Spleen (tissue), 11 donors: ENCODE data around the gene POU2F3. TPM values are rescaled to one million over a fixed set of nuclear protein-coding genes. Genes with fewer than 3 reads are reported as not detected.

Source experiments
- DNase-seq: peaks from one replicate; pipeline ENCODE4 v3.0.0-alpha.2; 2020
- H3K27ac ChIP-seq, 8 donors: fragments of 200-600 bp; sonication (generic) in 7 of 8; 1 replicate in 4 of 8; 2 replicates in 4 of 8; pipeline versions ENCODE4 v1.5.0 to v1.8.0; 2016 to 2021; ENCODE audit warnings: inconsistent platforms in 4 of 8, mild to moderate bottlenecking in 4 of 8, moderate library complexity in 1 of 8
- H3K27me3 ChIP-seq, 7 donors: fragments of 200-600 bp; sonication (generic) in 6 of 7; replicated peaks in 1 of 7; 1 replicate in 4 of 7; 2 replicates in 3 of 7; pipeline versions ENCODE4 v1.5.0 to v1.8.0; 2016 to 2021; ENCODE audit warnings: inconsistent platforms in 3 of 7, mild to moderate bottlenecking in 1 of 7
- H3K36me3 ChIP-seq, 6 donors: fragments of 200-600 bp; sonication (generic) in 5 of 6; 1 replicate in 4 of 6; 2 replicates in 2 of 6; pipeline versions ENCODE4 v1.5.0 to v1.8.0; 2016 to 2021; ENCODE audit warnings: inconsistent platforms in 2 of 6
- H3K4me1 ChIP-seq, 6 donors: fragments of 200-600 bp; sonication (generic) in 5 of 6; 1 replicate in 3 of 6; 2 replicates in 3 of 6; pipeline versions ENCODE4 v1.5.0 to v1.8.0; 2016 to 2021; ENCODE audit warnings: inconsistent platforms in 3 of 6
- H3K4me3 ChIP-seq, 8 donors: fragments of 200-600 bp; sonication (generic) in 7 of 8; 1 replicate in 4 of 8; 2 replicates in 4 of 8; pipeline versions ENCODE4 v1.5.0 to v1.8.0; 2016 to 2021; ENCODE audit warnings: inconsistent platforms in 4 of 8, mild to moderate bottlenecking in 4 of 8, moderate library complexity in 2 of 8
- H3K9me3 ChIP-seq, 8 donors: fragments of 200-600 bp; sonication (generic) in 7 of 8; 1 replicate in 4 of 8; 2 replicates in 4 of 8; pipeline versions ENCODE4 v1.5.0 to v1.8.0; 2016 to 2021; ENCODE audit warnings: inconsistent platforms in 4 of 8
- POLR2A ChIP-seq, 3 donors: fragments of 450-650 bp; IDR thresholded peaks; one replicate each; pipeline ENCODE4 v1.5.1; 2017; ENCODE audit warnings: antibody characterized with exemption in 3 of 3, mild to moderate bottlenecking in 1 of 3
- POLR2AphosphoS5 ChIP-seq, 3 donors: sonication (generic); formaldehyde crosslinking; IDR thresholded peaks; one replicate each; pipeline ENCODE4 v1.5.1; 2017; ENCODE audit warnings: antibody characterized with exemption in 3 of 3
- WGBS, 5 donors: extraction: QIAGEN DNeasy Blood & Tissue Kit in 3 of 5; methylation state at CpG; one replicate each; pipeline versions ENCODE4 v1.1.5 to v1.1.7; 2013 to 2018; 5-methylcytosine and 5-hydroxymethylcytosine counted together
- intact Hi-C: fragments of 100-400 bp; cut with DNase I; formaldehyde crosslinking; loops from one replicate; pipeline ENCODE4 v1.15.0; 2023; ENCODE audit warnings: low total_unique reads
- polyA plus RNA-seq, 3 donors: library from polyadenylated mRNA; stranded (reverse); fragments of 200-250 nt; gene quantifications; one replicate each; pipeline ENCODE4 v1.2.1, GENCODE V29; 2013
- total RNA-seq, 7 donors: library from RNA; depleted of rRNA in 3 of 7; stranded (reverse); fragments of >200 nt in 3 of 7; fragmentation: NEBNext Ultra II Directional in 4 of 7; extraction: Animal tissue kit (Norgen Biotek cat#: 25700) in 4 of 7; gene quantifications; one replicate each; pipeline versions ENCODE4 v1.1.0 to v1.2.1, GENCODE V29; 2016 to 2021
- TF ChIP-seq, protein P1 (sequence below), 11 experiments: fragments of 200-600 bp in 7 of 11; fragments of 450-650 bp in 4 of 11; sonication (generic) in 4 of 11; IDR thresholded peaks in 8 of 11; conservative IDR thresholded peaks in 3 of 11; 1 replicate in 7 of 11; 2 replicates in 4 of 11; pipeline versions ENCODE4 v1.4.0 to v1.8.0; 2016 to 2021; ENCODE audit warnings: antibody characterized with exemption in 11 of 11, inconsistent platforms in 4 of 11, mild to moderate bottlenecking in 1 of 11
- donor health status: healthy with polysubstance abuse.
- donor health status: DM: no; HTN: no; CAD: no; lungs with moderate emphysema.
- donor health status: DM: no; HTN: no; CAD: no.
- donor health status: Bipolar disorder and iron deficiency.
- donor health status: healthy.
- donor health status: DM: no; HTN: no; CAD: no.
- donor health status: DM: yes; HTN: yes; CAD: no.

The POU2F3 gene
- total and polyA plus RNA-seq, 10 donors = 0.04 to 0.27 (median 0.19) TPM; not detected in 4

DNA sequence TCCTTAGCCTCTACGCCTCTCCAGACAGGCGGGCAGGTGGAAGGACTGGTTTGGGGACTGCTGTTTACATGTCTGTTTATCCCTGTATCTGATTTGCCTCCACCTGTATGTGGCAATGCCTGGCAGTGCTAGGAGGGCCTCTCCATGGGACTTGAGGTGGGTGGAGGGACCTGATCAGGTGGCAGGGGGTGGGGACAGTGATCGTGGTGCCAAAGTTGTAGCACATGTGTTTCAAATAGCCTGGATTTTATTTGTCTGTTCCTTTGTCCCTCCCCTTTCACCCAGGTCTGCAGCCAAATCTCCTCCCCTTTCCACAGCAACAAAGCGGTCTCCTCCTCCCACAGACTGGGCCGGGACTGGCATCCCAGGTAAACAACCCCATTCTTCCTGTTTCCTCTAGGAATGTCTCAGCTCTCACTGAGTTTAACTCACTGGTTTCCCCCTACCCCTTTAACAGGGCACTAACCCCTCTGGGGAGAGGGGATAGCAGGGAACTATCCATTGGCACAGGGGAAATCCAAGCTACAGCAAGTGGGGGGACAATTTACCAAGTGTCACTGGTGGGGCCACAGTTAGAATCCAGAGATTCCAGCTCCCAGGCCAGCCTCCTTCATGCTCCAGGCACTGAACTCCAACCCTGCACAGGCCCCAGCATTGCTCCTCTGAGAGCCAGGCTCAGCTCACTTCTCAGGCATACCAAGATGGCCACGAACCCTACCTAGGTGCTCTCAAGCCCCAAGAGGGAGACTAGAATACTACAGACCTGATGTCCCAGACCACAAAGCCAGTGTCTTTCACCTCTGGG, 62.3 kb downstream of the POU2F3 start:
- H3K27me3 ChIP-seq = peaks cover 0 to 38% (median 0%) of the 10 kb centered on the region in 7 donors
- H3K36me3 ChIP-seq = no peaks in the 10 kb centered on the region
- no peak overlapping the region for H3K4me3 ChIP-seq
- H3K27ac ChIP-seq = no peak overlapping the region
- WGBS, 5 donors = 63 to 82% (median 74%) methylated on average over 6 of the region's 6 CpGs
- DNase-seq = no peak
- intact Hi-C loops = loop anchor here (5.0 kb wide), 2 partner anchors 70 to 130 kb away; no protein-coding TSS in a partner anchor
- peaks cover 0 to 3% (median 0%) of the 10 kb centered on the region in 6 donors for H3K4me1 ChIP-seq
- no peaks in the 10 kb centered on the region for H3K9me3 ChIP-seq
- no peak for TF ChIP-seq POLR2A (IDR thresholded peaks at IDR 0.05)
- TF ChIP-seq, protein P1, sequence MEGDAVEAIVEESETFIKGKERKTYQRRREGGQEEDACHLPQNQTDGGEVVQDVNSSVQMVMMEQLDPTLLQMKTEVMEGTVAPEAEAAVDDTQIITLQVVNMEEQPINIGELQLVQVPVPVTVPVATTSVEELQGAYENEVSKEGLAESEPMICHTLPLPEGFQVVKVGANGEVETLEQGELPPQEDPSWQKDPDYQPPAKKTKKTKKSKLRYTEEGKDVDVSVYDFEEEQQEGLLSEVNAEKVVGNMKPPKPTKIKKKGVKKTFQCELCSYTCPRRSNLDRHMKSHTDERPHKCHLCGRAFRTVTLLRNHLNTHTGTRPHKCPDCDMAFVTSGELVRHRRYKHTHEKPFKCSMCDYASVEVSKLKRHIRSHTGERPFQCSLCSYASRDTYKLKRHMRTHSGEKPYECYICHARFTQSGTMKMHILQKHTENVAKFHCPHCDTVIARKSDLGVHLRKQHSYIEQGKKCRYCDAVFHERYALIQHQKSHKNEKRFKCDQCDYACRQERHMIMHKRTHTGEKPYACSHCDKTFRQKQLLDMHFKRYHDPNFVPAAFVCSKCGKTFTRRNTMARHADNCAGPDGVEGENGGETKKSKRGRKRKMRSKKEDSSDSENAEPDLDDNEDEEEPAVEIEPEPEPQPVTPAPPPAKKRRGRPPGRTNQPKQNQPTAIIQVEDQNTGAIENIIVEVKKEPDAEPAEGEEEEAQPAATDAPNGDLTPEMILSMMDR (IDR thresholded peaks at IDR 0.05 in 8 of 11, conservative IDR thresholded peaks at IDR 0.05 in 3 of 11) = no peak
- no peak for TF ChIP-seq POLR2AphosphoS5 (IDR thresholded peaks at IDR 0.05)

- peaks cover 0 to 35% (median 0%) of the 10 kb centered on the region in 7 donors for H3K27me3 ChIP-seq
- no peaks in the 10 kb centered on the region for H3K36me3 ChIP-seq
- no peak overlapping the region for H3K4me3 ChIP-seq
- no peak overlapping the region for H3K27ac ChIP-seq
- H3K4me1 ChIP-seq = peaks cover 0 to 3% (median 0%) of the 10 kb centered on the region in 6 donors
- no peaks in the 10 kb centered on the region for H3K9me3 ChIP-seq
- TF ChIP-seq, protein P1 (IDR thresholded peaks at IDR 0.05 in 8 of 11, conservative IDR thresholded peaks at IDR 0.05 in 3 of 11) = peak; percentile 63 to 94 (median 89)
- TF ChIP-seq POLR2A (IDR thresholded peaks at IDR 0.05) (no peak), POLR2AphosphoS5 (IDR thresholded peaks at IDR 0.05) (no peak)
- whole genome bisulfite sequencing, 5 donors = 6 to 15% (median 14%) methylated on average over 3 of the region's 3 CpGs
- DNase-seq = no peak
- intact Hi-C loops = loop anchor here (5.0 kb wide), 2 partner anchors 71 to 131 kb away; no protein-coding TSS in a partner anchor
Measured at GRCh38 chr11:120303004-120303637, 63.2 kb downstream of the POU2F3 start.

DNA sequence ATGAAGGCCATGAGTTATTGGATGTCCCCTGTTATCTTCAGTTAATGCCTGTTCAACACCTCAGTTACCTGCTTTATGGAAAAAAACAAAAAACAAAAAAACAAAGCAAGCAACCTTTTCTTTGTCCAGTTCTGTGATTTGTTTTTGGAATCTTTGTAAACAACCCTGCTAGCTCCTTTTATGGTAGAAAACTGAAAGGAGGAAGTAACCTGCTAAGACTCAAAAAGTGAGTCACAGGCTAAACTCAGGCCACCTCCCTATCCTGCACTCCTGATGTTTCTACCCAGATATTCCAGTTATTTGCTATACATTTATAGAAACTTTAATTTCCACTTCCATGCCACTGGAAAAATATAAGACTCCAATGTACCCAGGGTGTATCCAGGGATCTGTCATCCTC, 64.6 kb downstream of the POU2F3 start:
- intact Hi-C loops = loop anchor here (5.0 kb wide), 2 partner anchors 72 to 132 kb away; no protein-coding TSS in a partner anchor
- Histone ChIP-seq H3K27me3 (peaks cover 0 to 38% (median 0%) of the 10 kb centered on the region in 7 donors), H3K36me3 (no peaks in the 10 kb centered on the region), H3K9me3 (no peaks in the 10 kb centered on the region), H3K27ac (no peak overlapping the region), H3K4me3 (no peak overlapping the region), H3K4me1 (peaks cover 0 to 3% (median 0%) of the 10 kb centered on the region in 6 donors)
- TF ChIP-seq POLR2AphosphoS5 (IDR thresholded peaks at IDR 0.05) = no peak
- DNase-seq = no peak

GRCh38 chr11:120305286-120305685, 65.3 kb downstream of the POU2F3 start:
- H3K27ac ChIP-seq = no peak overlapping the region
- 70 to 81% (median 79%) methylated on average over 12 of the region's 12 CpGs for WGBS, 5 donors
- intact Hi-C loops = no loop called here

More at GRCh38 chr11:120305286-120305685, 65.3 kb downstream of the POU2F3 start:
- Histone ChIP-seq H3K27me3 (peaks cover 0 to 31% (median 0%) of the 10 kb centered on the region in 7 donors), H3K4me3 (no peak overlapping the region), H3K36me3 (no peaks in the 10 kb centered on the region), H3K9me3 (no peaks in the 10 kb centered on the region), H3K4me1 (no peaks in the 10 kb centered on the region)
- TF ChIP-seq POLR2A (IDR thresholded peaks at IDR 0.05) (no peak), POLR2AphosphoS5 (IDR thresholded peaks at IDR 0.05) (no peak)
- TF ChIP-seq, protein P1 (IDR thresholded peaks at IDR 0.05 in 8 of 11, conservative IDR thresholded peaks at IDR 0.05 in 3 of 11) = no peak
- DNase-seq = no peak
